HCT116 (cell line): ENCODE measurements around the gene DCTN3. TPM values are rescaled to one million over a fixed set of nuclear protein-coding genes. Genes with fewer than 3 reads are reported as not detected.

Experiments
- ATAC-seq: fragments of 200-7000 bp; cut with Tn5 transposase; 2 replicates; pipeline ENCODE4 v1.9.1; 2020; ENCODE audit warnings: mild to moderate bottlenecking, moderate library complexity
- BruUV-seq: library from RNA; stranded (reverse); fragments of 400-500 nt; replicated peaks from 2 replicates; lab custom pipeline; 2021; lab: Mats Ljungman, UMichigan
- CTCF ChIA-PET: fragments of 300-600 bp; sonication (Branson Sonifier 250); formaldehyde crosslinking; loops from one replicate; lab custom pipeline; 2021; ENCODE audit warnings: antibody characterized with exemption; lab: Charles Lee
- POLR2A ChIA-PET: fragments of 300-600, 350-600 bp; sonication (Branson Sonifier 250); formaldehyde crosslinking; loops from one replicate; lab custom pipeline; 2021; ENCODE audit warnings: antibody characterized with exemption; lab: Charles Lee
- RAD21 ChIA-PET, 2 experiments: fragments of 300-600 bp; sonication (Branson Sonifier 250); formaldehyde crosslinking; loops; one replicate each; lab custom pipeline; 2023; ENCODE audit warnings: low total read pairs in 2 of 2; ENCODE audit not compliant: uncharacterized antibody in 2 of 2, unreplicated experiment in 2 of 2, low non-redundant PET in 1 of 2; lab: Charles Lee
- DNase-seq: peaks from one replicate; pipeline ENCODE4 v3.0.0-alpha.2; 2010; ENCODE audit warnings: low read depth, low spot score
- H2AFZ ChIP-seq: fragments of 200-600 bp; shearing (Covaris generic), sonication (generic); 2 replicates; pipeline ENCODE4 v1.6.1; 2017; ENCODE audit warnings: low read depth, mixed run types, mixed read lengths, antibody characterized with exemption, low read length; ENCODE audit not compliant: poor library complexity, severe bottlenecking
- H3K27ac ChIP-seq: 2 replicates; pipeline ENCODE4 v1.5.1; 2012; ENCODE audit warnings: low read depth, low read length
- H3K27me3 ChIP-seq: fragments of 200-600 bp; sonication (generic); 2 replicates; pipeline ENCODE4 v1.6.1; 2016; ENCODE audit warnings: mixed run types, low read length, mixed read lengths; ENCODE audit not compliant: insufficient read depth
- H3K36me3 ChIP-seq, 2 experiments: fragments of 200-500 bp in 1 of 2; fragments of 200-600 bp in 1 of 2; sonication (Bioruptor generic) in 1 of 2; sonication (generic) in 1 of 2; 2 replicates each; pipeline versions ENCODE4 v1.5.1 to v1.6.1; 2014 to 2016; ENCODE audit warnings: low read length in 2 of 2, inconsistent platforms in 1 of 2, mixed read lengths in 1 of 2, mixed run types in 1 of 2; ENCODE audit not compliant: insufficient read depth in 2 of 2, control insufficient read depth in 1 of 2
- H3K4me1 ChIP-seq, 2 experiments: fragments of 200-600 bp in 1 of 2; sonication (generic) in 1 of 2; 2 replicates each; pipeline versions ENCODE4 v1.5.1 to v1.6.1; 2012 to 2017; ENCODE audit warnings: low read length in 2 of 2, inconsistent platforms in 1 of 2, mild to moderate bottlenecking in 1 of 2, mixed read lengths in 1 of 2, mixed run types in 1 of 2, moderate library complexity in 1 of 2; ENCODE audit not compliant: insufficient read depth in 2 of 2, control insufficient read depth in 1 of 2
- H3K4me2 ChIP-seq: fragments of 200-600 bp; sonication (generic); 2 replicates; pipeline ENCODE4 v1.6.1; 2017; ENCODE audit warnings: mixed run types, low read length, mixed read lengths
- H3K4me3 ChIP-seq, 2 experiments: fragments of 200-600 bp in 1 of 2; sonication (generic) in 1 of 2; replicated peaks in 1 of 2; 2 replicates each; pipeline ENCODE4 v1.5.1; 2011 to 2016; ENCODE audit warnings: low read length in 2 of 2, control low read depth in 1 of 2, low read depth in 1 of 2, mild to moderate bottlenecking in 1 of 2, mixed read lengths in 1 of 2, mixed run types in 1 of 2
- H3K79me2 ChIP-seq: fragments of 200-600 bp; sonication (generic); 2 replicates; pipeline ENCODE4 v1.6.1; 2017; ENCODE audit warnings: mild to moderate bottlenecking, mixed run types, low read length, moderate library complexity, mixed read lengths; ENCODE audit not compliant: insufficient read depth
- H3K9ac ChIP-seq: fragments of 200-600 bp; sonication (generic); 2 replicates; pipeline ENCODE4 v1.6.1; 2016; ENCODE audit warnings: low read length, mixed read lengths
- H3K9me2 ChIP-seq: fragments of 200-600 bp; sonication (generic), shearing (Covaris generic); 2 replicates; pipeline ENCODE4 v1.6.1; 2017; ENCODE audit warnings: mixed run types, mild to moderate bottlenecking, moderate library complexity; ENCODE audit not compliant: insufficient read depth
- H3K9me3 ChIP-seq, 2 experiments: fragments of 200-500 bp in 1 of 2; fragments of 200-600 bp in 1 of 2; sonication (Bioruptor generic) in 1 of 2; sonication (generic) in 1 of 2; 2 replicates each; pipeline ENCODE4 v1.6.1; 2014 to 2017; ENCODE audit warnings: low read length in 2 of 2, mixed read lengths in 2 of 2, inconsistent platforms in 1 of 2, low read depth in 1 of 2, mild to moderate bottlenecking in 1 of 2, mixed run types in 1 of 2, moderate library complexity in 1 of 2; ENCODE audit not compliant: control insufficient read depth in 1 of 2, insufficient read depth in 1 of 2
- H4K20me1 ChIP-seq: fragments of 200-600 bp; sonication (generic), shearing (Covaris generic); 2 replicates; pipeline ENCODE4 v1.6.1; 2017; ENCODE audit warnings: mixed run types, mild to moderate bottlenecking, moderate library complexity; ENCODE audit not compliant: insufficient read depth
- ELF1 ChIP-seq: IDR thresholded peaks from 2 replicates; pipeline ENCODE4 v1.6.1; 2012; ENCODE audit warnings: low read depth, borderline replicate concordance
- FOSL1 ChIP-seq: IDR thresholded peaks from 2 replicates; pipeline ENCODE4 v1.6.1; 2012; ENCODE audit warnings: low read depth
- POLR2AphosphoS5 ChIP-seq: IDR thresholded peaks from 2 replicates; pipeline ENCODE4 v1.6.1; 2011; ENCODE audit warnings: mild to moderate bottlenecking, low read depth, low read length, moderate library complexity
- SIN3A ChIP-seq: IDR thresholded peaks from 2 replicates; pipeline ENCODE4 v1.6.1; 2012; ENCODE audit warnings: low read depth
- ZFX ChIP-seq: fragments of 450-650 bp; IDR thresholded peaks from 2 replicates; pipeline ENCODE4 v1.6.1; 2017
- intact Hi-C: fragments of 100-400 bp; cut with micrococcal nuclease; formaldehyde crosslinking; loops from 2 replicates; pipeline ENCODE4 v1.10.0; 2022
- total RNA-seq: library from RNA; stranded (reverse); gene quantifications from one replicate; pipeline ENCODE4 v1.2.1, GENCODE V29; 2021; ENCODE audit not compliant: unreplicated experiment
- TF ChIP-seq, protein P1 (sequence below): IDR thresholded peaks from 2 replicates; pipeline ENCODE4 v1.6.1; 2011; ENCODE audit warnings: mild to moderate bottlenecking, low read length, moderate library complexity; ENCODE audit not compliant: insufficient replicate concordance; ENCODE audit errors: extremely low read depth
- TF ChIP-seq, protein P2 (sequence below): IDR thresholded peaks from 2 replicates; pipeline ENCODE4 v1.6.1; 2012; ENCODE audit warnings: low read depth

Gene DCTN3
- total RNA-seq, 1 experiment from 2014 or later: 64.0 TPM

DNA sequence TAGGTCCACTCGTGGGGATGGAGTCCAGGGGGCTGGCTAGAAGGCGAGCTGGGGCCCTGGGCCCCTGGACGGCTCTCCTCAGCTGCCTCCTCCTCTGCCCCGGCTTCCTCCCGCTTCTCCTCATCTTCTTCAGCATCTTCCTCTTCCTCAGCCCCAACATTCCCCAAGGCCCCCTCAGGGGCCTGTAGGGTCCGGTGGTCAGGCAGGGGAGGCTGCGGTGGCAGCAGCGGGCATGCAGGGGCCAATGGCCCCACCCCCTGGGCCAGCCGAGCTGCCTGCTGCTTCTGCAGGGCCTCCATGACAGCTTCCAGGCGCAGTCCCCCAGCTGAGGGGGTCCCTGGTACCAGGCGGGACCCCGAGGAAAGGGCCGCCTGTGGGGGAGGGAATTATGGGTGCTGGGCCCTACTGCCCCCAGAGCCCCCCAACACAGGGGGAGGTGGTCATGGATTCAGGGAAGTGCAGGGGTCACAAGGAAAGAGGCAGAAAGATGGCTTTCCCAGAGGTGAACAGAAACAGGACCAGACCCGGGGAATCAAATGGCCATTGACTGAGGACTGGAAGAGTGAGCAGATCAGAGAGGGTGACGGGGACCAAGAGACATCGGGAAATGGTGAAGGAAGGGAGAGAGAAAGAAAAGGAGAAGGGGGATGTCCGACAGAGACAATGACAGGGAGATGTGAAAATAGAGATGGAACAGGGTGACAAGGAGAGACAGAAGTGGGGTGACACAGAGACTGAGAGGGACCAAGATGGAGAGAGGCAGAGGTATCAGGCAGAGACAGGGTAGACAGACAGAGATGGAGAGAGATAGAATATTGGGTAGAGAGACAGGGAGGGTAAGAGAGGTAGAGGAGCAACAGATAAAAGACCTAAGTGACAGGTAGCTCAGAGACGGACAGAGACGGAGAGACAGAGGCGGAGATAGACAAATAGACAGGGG lies 7.7 kb upstream of the DCTN3 start:
- H3K4me3 ChIP-seq: peak overlapping the region; percentile 36 to 49
- H3K9ac ChIP-seq: 0 out of 2 replicates have a peak overlapping the region, but pooled peaks have one; percentile 7
- H3K27ac ChIP-seq: no peak overlapping the region
- H3K9me3 ChIP-seq: no peaks in the 10 kb centered on the region
- BruUV-seq: no TSS peak
- no peak for DNase-seq
- no peaks in the 10 kb centered on the region for H3K79me2 ChIP-seq
- H2AFZ ChIP-seq: peak overlapping the region; percentile 86
- ChIA-PET CTCF (no interaction called here), RAD21 (no interaction called here), POLR2A (interaction anchor here (1.7 kb wide), 1 partner anchor 10 kb away, joined by 7 read pairs; the partner anchor contains the start of gene SIGMAR1)
- peaks cover 6 to 26% of the 10 kb centered on the region in 2 experiments for H3K4me1 ChIP-seq
- H3K9me2 ChIP-seq: no peaks in the 10 kb centered on the region
- no peak for TF ChIP-seq SIN3A
- TF ChIP-seq, protein P1, sequence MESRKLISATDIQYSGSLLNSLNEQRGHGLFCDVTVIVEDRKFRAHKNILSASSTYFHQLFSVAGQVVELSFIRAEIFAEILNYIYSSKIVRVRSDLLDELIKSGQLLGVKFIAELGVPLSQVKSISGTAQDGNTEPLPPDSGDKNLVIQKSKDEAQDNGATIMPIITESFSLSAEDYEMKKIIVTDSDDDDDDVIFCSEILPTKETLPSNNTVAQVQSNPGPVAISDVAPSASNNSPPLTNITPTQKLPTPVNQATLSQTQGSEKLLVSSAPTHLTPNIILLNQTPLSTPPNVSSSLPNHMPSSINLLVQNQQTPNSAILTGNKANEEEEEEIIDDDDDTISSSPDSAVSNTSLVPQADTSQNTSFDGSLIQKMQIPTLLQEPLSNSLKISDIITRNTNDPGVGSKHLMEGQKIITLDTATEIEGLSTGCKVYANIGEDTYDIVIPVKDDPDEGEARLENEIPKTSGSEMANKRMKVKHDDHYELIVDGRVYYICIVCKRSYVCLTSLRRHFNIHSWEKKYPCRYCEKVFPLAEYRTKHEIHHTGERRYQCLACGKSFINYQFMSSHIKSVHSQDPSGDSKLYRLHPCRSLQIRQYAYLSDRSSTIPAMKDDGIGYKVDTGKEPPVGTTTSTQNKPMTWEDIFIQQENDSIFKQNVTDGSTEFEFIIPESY: no peak
- TF ChIP-seq ZFX: no peak
- TF ChIP-seq, protein P2, sequence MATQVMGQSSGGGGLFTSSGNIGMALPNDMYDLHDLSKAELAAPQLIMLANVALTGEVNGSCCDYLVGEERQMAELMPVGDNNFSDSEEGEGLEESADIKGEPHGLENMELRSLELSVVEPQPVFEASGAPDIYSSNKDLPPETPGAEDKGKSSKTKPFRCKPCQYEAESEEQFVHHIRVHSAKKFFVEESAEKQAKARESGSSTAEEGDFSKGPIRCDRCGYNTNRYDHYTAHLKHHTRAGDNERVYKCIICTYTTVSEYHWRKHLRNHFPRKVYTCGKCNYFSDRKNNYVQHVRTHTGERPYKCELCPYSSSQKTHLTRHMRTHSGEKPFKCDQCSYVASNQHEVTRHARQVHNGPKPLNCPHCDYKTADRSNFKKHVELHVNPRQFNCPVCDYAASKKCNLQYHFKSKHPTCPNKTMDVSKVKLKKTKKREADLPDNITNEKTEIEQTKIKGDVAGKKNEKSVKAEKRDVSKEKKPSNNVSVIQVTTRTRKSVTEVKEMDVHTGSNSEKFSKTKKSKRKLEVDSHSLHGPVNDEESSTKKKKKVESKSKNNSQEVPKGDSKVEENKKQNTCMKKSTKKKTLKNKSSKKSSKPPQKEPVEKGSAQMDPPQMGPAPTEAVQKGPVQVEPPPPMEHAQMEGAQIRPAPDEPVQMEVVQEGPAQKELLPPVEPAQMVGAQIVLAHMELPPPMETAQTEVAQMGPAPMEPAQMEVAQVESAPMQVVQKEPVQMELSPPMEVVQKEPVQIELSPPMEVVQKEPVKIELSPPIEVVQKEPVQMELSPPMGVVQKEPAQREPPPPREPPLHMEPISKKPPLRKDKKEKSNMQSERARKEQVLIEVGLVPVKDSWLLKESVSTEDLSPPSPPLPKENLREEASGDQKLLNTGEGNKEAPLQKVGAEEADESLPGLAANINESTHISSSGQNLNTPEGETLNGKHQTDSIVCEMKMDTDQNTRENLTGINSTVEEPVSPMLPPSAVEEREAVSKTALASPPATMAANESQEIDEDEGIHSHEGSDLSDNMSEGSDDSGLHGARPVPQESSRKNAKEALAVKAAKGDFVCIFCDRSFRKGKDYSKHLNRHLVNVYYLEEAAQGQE: no peak
- TF ChIP-seq ELF1: no peak
- no peak for TF ChIP-seq FOSL1
- TF ChIP-seq POLR2AphosphoS5: no peak
- H3K4me2 ChIP-seq: peak overlapping the region; percentile 75
- H3K36me3 ChIP-seq: no peaks in the 10 kb centered on the region
- peaks cover 8% of the 10 kb centered on the region; the same call in 1 of the 2 replicates for H3K27me3 ChIP-seq
- 0 out of 2 replicates have a peak, but pooled peaks have one; percentile 1 for ATAC-seq
- no peaks in the 10 kb centered on the region for H4K20me1 ChIP-seq
- intact Hi-C loops: no loop called here
